Measurements from ENCODE around the gene PSMA4.

The PSMA4 gene

DNA sequence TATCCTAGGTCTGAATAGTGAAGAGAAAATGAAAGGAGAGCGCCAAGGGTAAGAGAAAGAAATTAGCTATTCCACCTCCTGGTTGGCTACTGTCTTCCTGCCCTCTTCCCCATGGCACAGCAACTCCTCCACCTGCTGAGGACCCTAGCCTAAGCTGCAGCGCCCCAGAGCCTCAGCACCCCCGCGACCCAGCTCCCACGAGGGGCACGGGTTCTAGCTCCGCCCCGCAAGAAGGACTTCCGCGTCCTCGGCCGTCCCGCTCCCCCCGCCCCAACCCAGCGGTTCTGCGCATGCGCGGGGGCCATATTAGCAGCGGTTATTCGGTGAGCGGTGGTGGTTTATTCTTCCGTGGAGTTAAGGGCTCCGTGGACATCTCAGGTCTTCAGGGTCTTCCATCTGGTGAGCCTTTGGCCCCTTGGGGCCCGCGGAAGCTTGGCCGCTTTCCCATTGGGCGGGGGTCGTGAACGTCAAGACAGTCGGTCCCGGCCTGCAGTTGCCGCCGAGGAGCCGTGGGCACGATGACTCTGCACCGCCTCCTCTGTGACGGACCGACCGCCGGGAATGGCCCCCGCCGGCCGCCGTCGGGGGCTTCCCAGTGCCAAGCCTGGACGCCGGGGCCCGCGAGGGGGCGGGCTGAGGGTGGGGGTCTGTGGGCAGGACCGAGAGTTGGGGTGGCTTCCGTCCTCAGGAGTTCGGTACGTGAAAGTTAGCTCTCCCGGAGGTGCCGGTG is at the start of gene PSMA4:
Gene PSMA4 (plus strand): TSS at position 304 of the 730 bp plus-strand sequence. CDS start 1,484 bp downstream, outside the sequence.
- DNase-seq (ENCODE audit: low read depth) = peak; percentile 76
- TF ChIP-seq, protein P1, sequence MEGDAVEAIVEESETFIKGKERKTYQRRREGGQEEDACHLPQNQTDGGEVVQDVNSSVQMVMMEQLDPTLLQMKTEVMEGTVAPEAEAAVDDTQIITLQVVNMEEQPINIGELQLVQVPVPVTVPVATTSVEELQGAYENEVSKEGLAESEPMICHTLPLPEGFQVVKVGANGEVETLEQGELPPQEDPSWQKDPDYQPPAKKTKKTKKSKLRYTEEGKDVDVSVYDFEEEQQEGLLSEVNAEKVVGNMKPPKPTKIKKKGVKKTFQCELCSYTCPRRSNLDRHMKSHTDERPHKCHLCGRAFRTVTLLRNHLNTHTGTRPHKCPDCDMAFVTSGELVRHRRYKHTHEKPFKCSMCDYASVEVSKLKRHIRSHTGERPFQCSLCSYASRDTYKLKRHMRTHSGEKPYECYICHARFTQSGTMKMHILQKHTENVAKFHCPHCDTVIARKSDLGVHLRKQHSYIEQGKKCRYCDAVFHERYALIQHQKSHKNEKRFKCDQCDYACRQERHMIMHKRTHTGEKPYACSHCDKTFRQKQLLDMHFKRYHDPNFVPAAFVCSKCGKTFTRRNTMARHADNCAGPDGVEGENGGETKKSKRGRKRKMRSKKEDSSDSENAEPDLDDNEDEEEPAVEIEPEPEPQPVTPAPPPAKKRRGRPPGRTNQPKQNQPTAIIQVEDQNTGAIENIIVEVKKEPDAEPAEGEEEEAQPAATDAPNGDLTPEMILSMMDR (conservative IDR thresholded peaks at IDR 0.05; ENCODE audit: low read length) = no peak
- peak within 1 kb of the TSS; percentile 76 for H3K4me3 ChIP-seq (ENCODE audit: low read length)

DNA sequence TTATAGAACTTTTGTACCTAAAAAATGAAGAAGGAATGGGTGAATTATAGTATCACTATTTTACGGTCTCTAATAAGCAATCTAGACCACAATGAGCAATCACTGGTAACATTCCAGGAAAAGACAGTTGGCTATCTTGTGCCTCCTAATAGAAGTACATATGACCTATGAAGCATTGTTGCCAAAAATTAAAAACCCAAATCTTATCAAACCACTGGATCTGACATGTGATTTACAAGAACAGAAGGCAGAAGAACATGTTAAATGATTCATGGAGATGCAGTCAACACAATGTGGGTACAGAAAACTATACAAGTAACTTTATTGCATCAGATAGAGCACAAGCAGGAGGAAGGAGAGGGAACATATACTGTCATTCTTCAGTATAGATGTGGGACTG is 47.4 kb upstream of the PSMA4 start:
- DNase-seq (ENCODE audit: low read depth) = peak; percentile 29
- TF ChIP-seq, protein P1 (conservative IDR thresholded peaks at IDR 0.05; ENCODE audit: low read length) = no peak
- no peak overlapping the region for H3K4me3 ChIP-seq (ENCODE audit: low read length)

DNA sequence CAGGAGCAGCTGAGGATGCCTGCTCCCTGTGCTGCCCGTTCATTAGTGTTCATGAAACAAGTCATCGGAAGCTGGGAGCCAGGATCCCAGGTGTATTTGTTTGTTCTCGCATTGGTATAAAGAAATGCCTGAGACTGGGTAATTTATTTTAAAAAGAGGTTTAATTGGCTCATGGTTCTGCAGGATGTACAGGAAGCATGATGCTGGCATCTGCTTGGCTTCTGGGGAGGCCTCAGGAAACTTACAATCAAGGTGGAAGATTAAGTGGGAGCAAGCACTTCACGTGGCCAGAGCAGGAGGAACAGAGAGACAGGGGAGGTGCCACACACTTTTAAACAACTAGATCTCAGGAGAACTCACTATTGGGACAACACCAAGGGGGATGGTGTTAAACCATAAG is 38.4 kb upstream of the PSMA4 start:
- TF ChIP-seq, protein P1 (conservative IDR thresholded peaks at IDR 0.05; ENCODE audit: low read length) = no peak
- no peak overlapping the region for H3K4me3 ChIP-seq (ENCODE audit: low read length)
- DNase-seq (ENCODE audit: low read depth) = no peak

DNA sequence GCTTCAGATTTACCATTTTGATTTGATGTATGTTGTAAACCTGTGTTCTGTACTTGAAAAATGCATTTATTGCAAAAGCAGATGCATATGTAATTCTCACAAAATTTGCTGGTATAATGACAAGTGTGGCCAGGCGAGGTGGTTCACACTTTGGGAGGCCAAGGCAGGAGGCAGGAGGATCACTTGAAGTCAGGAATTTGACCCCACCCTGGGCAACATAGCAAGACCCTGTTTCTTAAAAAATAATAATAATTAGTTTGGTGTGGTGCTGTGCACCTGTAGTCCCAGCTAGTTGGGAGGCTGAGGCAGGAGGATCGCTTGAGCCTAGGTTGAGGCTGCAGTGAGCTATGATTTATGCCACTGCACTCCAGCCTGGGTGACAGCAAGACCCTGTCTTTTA is 37.6 kb upstream of the PSMA4 start:
- TF ChIP-seq, protein P1 (conservative IDR thresholded peaks at IDR 0.05; ENCODE audit: low read length) = no peak
- no peak for DNase-seq (ENCODE audit: low read depth)
- no peak overlapping the region for H3K4me3 ChIP-seq (ENCODE audit: low read length)

DNA sequence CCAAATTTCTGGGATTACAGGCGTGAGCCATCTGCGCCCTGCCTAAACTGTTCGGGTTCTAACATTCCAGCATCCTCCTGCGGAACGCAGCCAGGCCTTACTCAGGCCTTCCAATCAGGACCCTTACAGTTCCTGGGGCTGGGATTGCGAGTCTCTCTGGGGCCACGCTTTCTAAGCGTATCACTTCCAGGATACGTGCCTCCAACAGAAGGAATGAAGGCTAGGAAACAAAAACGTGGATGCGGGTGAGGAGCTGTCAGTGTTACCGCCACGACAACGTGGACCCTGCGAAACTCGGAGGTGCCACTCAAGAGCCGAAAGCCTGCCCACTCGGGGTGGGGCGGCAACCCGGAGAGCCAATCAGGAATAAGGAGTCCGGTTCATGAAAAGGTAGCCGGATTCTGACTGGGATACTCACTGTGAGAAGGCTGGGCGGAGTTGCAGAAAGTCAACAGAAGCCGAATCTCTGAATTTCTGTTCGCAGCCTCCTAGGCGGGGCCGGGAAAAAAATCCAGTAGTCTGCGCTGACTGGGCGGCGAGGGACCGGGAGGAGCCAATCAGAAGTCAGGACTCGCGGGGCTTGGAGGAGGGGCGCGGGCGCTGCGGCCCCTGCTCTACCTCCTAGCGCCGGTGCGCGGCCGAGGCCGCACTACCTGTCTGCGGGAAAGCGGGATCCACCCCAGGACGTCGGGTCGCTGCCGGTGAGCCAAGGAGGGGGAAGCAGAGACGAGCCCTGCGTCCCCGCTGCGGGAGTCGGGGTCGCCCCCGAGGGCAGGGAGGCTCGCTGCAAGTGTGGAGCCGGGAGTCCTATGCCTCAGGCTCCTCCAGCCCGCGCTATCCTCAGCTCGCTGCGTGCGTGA is 33.0 kb upstream of the PSMA4 start, which contains the start of gene HYKK:
Gene HYKK (plus strand): TSS at position 607 of the 860 bp plus-strand sequence. CDS start 5,512 bp downstream, outside the sequence.
- peak within 1 kb of the TSS; percentile 92 for H3K4me3 ChIP-seq (ENCODE audit: low read length)
- peak; percentile 94 for DNase-seq (ENCODE audit: low read depth)
- TF ChIP-seq, protein P1 (conservative IDR thresholded peaks at IDR 0.05; ENCODE audit: low read length) = no peak

DNA sequence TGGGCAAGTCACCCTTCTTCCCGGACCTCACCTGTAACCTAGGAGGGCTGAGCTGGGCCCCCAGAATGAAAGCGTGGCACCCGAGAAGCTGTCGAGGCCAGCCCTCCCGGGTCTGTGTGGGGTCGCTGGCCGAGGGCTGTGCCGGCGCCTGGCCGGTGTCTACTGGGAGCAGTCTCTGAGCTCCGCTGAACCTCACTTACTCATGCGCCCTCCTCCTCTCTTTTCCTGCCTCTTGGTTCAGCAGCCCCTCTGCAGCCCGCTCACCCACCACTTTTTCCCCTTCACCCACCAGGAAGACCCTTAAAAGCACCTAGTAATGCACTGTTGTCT is 32.4 kb upstream of the PSMA4 start:
- no peak for DNase-seq (ENCODE audit: low read depth)
- TF ChIP-seq, protein P1 (conservative IDR thresholded peaks at IDR 0.05; ENCODE audit: low read length) = no peak
- H3K4me3 ChIP-seq (ENCODE audit: low read length) = peak overlapping the region; percentile 92
